Measurements from ENCODE around the gene STARD7. TPM values are rescaled to one million over a fixed set of nuclear protein-coding genes. Genes with fewer than 3 reads are reported as not detected.
A peak's percentile ranks its signal among the peaks of the same experiment; 100 is the strongest.

The STARD7 gene
- total and polyA plus RNA-seq, 9 of the 15 experiments (the other 6 are each of a cell fraction or from before 2014, with no cell fraction given) = 90.9 to 196 (median 145) TPM

- no peak for TF ChIP-seq PHTF2 (CRISPR knock-in tag; IDR thresholded peaks at IDR 0.05)
- TF ChIP-seq FOXM1 (IDR thresholded peaks at IDR 0.05; ENCODE audit: low read depth) = no peak
- 0 out of 2 replicates have a peak, but pooled peaks have one; percentile 29 for TF ChIP-seq FOXM1 (CRISPR knock-in tag; IDR thresholded peaks at IDR 0.05; ENCODE audit: low read depth)
- TF ChIP-seq ZNF75A (CRISPR knock-in tag; IDR thresholded peaks at IDR 0.05) = no peak
- TF ChIP-seq SMAD1 (IDR thresholded peaks at IDR 0.05; ENCODE audit: low read depth, low read length, partially characterized antibody) = no peak
- TF ChIP-seq, protein P1, sequence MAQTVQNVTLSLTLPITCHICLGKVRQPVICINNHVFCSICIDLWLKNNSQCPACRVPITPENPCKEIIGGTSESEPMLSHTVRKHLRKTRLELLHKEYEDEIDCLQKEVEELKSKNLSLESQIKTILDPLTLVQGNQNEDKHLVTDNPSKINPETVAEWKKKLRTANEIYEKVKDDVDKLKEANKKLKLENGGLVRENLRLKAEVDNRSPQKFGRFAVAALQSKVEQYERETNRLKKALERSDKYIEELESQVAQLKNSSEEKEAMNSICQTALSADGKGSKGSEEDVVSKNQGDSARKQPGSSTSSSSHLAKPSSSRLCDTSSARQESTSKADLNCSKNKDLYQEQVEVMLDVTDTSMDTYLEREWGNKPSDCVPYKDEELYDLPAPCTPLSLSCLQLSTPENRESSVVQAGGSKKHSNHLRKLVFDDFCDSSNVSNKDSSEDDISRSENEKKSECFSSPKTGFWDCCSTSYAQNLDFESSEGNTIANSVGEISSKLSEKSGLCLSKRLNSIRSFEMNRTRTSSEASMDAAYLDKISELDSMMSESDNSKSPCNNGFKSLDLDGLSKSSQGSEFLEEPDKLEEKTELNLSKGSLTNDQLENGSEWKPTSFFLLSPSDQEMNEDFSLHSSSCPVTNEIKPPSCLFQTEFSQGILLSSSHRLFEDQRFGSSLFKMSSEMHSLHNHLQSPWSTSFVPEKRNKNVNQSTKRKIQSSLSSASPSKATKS (CRISPR knock-in tag; IDR thresholded peaks at IDR 0.05) = no peak
- TF ChIP-seq SP1 (CRISPR knock-in tag; IDR thresholded peaks at IDR 0.05) = peak; percentile 79
- no peak for TF ChIP-seq ILK (tag; IDR thresholded peaks at IDR 0.05; ENCODE audit: borderline replicate concordance, low read depth)
- no peak for TF ChIP-seq ZBTB8A (IDR thresholded peaks at IDR 0.05; ENCODE audit: partially characterized antibody)
- TF ChIP-seq HEY1 (CRISPR knock-in tag; IDR thresholded peaks at IDR 0.05; ENCODE audit: borderline replicate concordance) = no peak
- TF ChIP-seq REST (IDR thresholded peaks at IDR 0.05; ENCODE audit: borderline replicate concordance) = no peak; the same call in 1 of the 2 replicates
- TF ChIP-seq REST (CRISPR knock-in tag; IDR thresholded peaks at IDR 0.05; ENCODE audit: low read depth) = peak; percentile 51; the same call in 1 of the 2 replicates
- no peak for TF ChIP-seq ZNF165 (CRISPR knock-in tag; IDR thresholded peaks at IDR 0.05; ENCODE audit: borderline replicate concordance)
- no peak for TF ChIP-seq PTTG1 (tag; IDR thresholded peaks at IDR 0.05; ENCODE audit: low read depth)
- TF ChIP-seq ZNF324 (CRISPR knock-in tag; IDR thresholded peaks at IDR 0.05) = no peak
- peak; percentile 83 for TF ChIP-seq ATF7 (IDR thresholded peaks at IDR 0.05)
- TF ChIP-seq KLF13 (tag; IDR thresholded peaks at IDR 0.05; ENCODE audit: borderline replicate concordance, low read depth) = no peak
- no peak for TF ChIP-seq CEBPB (tag; IDR thresholded peaks at IDR 0.05)
- TF ChIP-seq SOX6 (IDR thresholded peaks at IDR 0.05) = peak; percentile 29; the same call in 1 of the 2 replicates
Measured at GRCh38 chr2:96208143-96209010, at the start of gene STARD7 (continued).

Measured in K562 (cell line).